22Rv1 (cell line): ENCODE measurements around the gene RBM20.
"Not testable (repeated sequence)": the region's sequence is repeated elsewhere in the genome, so short reads cannot be mapped to it uniquely, and the experiment has no call there.

Experiments used
- H3K27ac ChIP-seq: fragments of 450-650 bp; 2 replicates; pipeline ENCODE4 v1.5.1; 2017
- ZFX ChIP-seq: fragments of 450-650 bp; IDR thresholded peaks from 2 replicates; pipeline ENCODE4 v1.6.1; 2017; ENCODE audit warnings: antibody characterized with exemption, borderline replicate concordance
- TF ChIP-seq, protein P1 (sequence below): fragments of 450-650 bp; IDR thresholded peaks from 2 replicates; pipeline ENCODE4 v1.5.1; 2017; ENCODE audit warnings: mild to moderate bottlenecking

Gene RBM20

DNA sequence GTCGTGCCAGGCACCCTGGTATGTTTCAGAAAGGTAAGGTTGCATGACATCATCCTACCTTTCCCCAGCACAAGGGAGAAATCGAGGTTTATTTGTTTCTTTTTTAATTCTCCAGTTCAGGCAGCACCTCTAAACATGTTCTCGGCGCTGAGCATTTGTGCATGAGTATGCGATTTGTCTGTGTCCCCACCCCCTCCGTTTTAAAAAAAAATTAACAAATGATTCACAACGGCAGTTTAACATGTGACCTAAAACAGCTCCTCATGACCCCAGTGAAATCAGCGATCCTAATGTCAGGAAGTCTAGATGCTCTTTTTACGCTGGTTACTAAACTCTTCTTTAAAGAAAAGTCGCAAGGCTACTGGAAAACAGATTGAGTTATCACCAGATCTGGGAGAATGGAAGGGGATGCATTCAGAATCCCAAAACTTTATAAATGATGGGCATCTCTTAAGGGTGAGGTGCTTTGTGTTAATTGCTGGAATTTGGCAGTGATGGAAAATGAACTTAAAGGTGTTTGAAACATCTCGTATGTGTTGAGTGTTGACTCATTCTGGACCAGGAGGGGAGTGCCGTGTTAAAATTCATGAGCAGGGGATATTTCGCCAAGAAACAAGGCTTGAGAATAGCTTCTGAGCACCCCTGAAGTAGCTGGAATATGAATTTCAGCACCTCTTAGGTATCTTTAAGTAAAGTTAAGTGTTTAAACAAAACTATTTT is 120.8 kb downstream of the RBM20 start:
- H3K27ac ChIP-seq, result no peak overlapping the region
- TF ChIP-seq, protein P1, sequence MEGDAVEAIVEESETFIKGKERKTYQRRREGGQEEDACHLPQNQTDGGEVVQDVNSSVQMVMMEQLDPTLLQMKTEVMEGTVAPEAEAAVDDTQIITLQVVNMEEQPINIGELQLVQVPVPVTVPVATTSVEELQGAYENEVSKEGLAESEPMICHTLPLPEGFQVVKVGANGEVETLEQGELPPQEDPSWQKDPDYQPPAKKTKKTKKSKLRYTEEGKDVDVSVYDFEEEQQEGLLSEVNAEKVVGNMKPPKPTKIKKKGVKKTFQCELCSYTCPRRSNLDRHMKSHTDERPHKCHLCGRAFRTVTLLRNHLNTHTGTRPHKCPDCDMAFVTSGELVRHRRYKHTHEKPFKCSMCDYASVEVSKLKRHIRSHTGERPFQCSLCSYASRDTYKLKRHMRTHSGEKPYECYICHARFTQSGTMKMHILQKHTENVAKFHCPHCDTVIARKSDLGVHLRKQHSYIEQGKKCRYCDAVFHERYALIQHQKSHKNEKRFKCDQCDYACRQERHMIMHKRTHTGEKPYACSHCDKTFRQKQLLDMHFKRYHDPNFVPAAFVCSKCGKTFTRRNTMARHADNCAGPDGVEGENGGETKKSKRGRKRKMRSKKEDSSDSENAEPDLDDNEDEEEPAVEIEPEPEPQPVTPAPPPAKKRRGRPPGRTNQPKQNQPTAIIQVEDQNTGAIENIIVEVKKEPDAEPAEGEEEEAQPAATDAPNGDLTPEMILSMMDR, result no peak
- TF ChIP-seq ZFX, result no peak

GRCh38 chr10:110765513-110766319 is 121.6 kb downstream of the RBM20 start:
- TF ChIP-seq, protein P1, result no peak
- TF ChIP-seq ZFX, result no peak
- H3K27ac ChIP-seq, result no peak overlapping the region

DNA sequence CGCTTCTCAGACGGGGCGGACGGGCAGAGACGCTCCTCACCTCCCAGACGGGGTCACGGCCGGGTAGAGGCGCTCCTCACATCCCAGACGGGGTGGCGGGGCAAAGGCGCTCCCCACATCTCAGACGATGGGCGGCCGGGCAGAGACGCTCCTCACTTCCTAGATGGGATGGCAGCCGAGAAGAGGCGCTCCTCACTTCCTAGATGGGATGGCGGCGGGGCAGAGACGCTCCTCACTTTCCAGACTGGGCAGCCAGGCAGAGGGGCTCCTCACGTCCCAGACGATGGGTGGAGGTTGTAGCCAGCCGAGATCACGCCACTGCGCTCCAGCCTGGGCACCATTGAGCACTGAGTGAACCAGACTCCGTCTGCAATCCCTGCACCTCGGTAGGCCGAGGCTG is 123.5 kb downstream of the RBM20 start:
- not testable (repeated sequence) for H3K27ac ChIP-seq

DNA sequence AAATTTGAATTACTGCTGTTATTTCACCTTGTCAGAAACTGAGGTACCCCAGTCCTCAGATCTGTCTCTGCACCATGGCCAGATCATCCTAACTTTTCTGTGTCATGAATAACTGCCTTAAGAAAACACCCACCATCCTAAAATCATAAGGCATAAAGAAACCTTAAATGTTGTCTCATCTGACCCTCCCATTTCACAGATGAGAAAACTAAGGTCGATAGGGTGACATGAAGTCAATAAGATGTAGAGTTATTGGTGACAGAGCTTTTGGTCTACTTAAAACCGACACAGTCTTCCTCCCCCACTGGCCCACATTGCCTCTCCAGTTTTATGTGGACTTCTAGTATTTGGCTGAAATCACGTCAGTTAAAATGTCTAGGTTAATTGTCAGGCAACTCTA is 126.1 kb downstream of the RBM20 start:
- no peak overlapping the region for H3K27ac ChIP-seq
- TF ChIP-seq ZFX, result no peak
- TF ChIP-seq, protein P1, result no peak

- no peak for TF ChIP-seq ZFX
- TF ChIP-seq, protein P1, result no peak
- H3K27ac ChIP-seq, result no peak overlapping the region
These were observed 127.3 kb downstream of the RBM20 start for GRCh38 chr10:110771486-110771885.

DNA sequence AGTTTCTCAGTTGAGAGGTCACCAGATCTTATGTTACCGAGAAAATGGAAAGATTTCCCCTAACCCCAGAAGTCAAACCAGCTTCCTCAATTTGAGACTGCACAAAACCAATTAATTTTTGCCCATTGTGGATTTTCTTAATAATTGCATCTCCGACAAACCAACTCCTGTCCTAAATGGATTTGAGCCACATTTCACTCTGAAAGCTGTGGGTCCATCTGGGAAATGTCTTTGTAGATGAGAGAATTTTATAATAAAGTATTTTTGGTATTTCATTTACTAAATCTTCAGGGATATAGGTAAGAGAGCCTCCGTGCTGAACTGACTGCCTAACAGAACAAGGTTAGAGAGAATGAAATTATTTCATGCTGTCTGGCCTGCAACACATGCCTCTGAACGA is 127.9 kb downstream of the RBM20 start:
- TF ChIP-seq ZFX, result no peak
- TF ChIP-seq, protein P1, result no peak
- no peak overlapping the region for H3K27ac ChIP-seq

DNA sequence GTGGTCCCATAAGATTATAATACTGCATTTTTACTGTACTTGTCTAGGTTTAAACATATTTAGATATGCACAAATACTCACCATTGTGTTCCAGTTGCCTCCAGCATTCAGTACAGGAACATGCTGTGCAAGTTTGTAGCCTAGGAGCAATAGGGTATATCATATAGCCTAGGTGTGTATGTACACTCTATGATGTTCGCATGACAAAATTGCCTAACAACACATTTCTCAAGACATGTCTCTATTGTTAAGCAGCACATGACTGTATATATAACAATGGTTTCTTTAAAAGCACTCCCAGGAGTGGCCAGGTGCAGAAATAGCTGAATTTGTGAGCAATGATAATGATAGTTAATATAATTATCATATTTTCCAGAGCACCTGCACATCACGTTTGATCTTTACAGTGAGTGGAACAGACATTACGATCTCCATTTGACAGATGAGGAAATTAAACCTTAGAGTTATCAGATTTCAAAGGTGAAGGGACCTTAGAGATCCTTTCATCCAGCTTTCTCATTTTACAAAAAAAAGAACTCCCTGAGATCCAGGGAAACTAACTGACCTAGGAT is 128.4 kb downstream of the RBM20 start:
- TF ChIP-seq ZFX, result no peak
- TF ChIP-seq, protein P1, result no peak
- no peak overlapping the region for H3K27ac ChIP-seq
